Trophoblast cell (in vitro differentiated cells and primary cell): ENCODE measurements around the gene BAX.
A peak's percentile ranks its signal among the peaks of the same experiment; 100 is the strongest.

ENCODE experiments used
- DNase-seq, 2 donors: peaks; one replicate each; pipeline ENCODE4 v3.0.0-alpha.2; 2016
- H2AFZ ChIP-seq: 2 replicates; pipeline ENCODE4 v1.6.1; 2013; ENCODE audit warnings: low read length, moderate library complexity, mild to moderate bottlenecking; ENCODE audit not compliant: insufficient read depth, poor library complexity
- H2AK5ac ChIP-seq: 2 replicates; pipeline ENCODE4 v1.6.1; 2013; ENCODE audit warnings: mild to moderate bottlenecking, low read length
- H2BK120ac ChIP-seq: 2 replicates; pipeline ENCODE4 v1.6.1; 2013; ENCODE audit warnings: low read length, mild to moderate bottlenecking, moderate library complexity; ENCODE audit not compliant: insufficient read depth, poor library complexity
- H2BK12ac ChIP-seq: 2 replicates; pipeline ENCODE4 v1.6.1; 2013; ENCODE audit warnings: mild to moderate bottlenecking, low read length, moderate library complexity
- H2BK5ac ChIP-seq: 2 replicates; pipeline ENCODE4 v1.6.1; 2013; ENCODE audit warnings: low read length, low read depth, moderate library complexity, mild to moderate bottlenecking; ENCODE audit not compliant: poor library complexity
- H3K14ac ChIP-seq: 2 replicates; pipeline ENCODE4 v1.6.1; 2013; ENCODE audit warnings: mild to moderate bottlenecking, low read length
- H3K18ac ChIP-seq: 2 replicates; pipeline ENCODE4 v1.6.1; 2013; ENCODE audit warnings: mild to moderate bottlenecking, low read length
- H3K23ac ChIP-seq: 2 replicates; pipeline ENCODE4 v1.6.1; 2013; ENCODE audit warnings: low read length
- H3K27ac ChIP-seq: 2 replicates; pipeline ENCODE4 v1.5.1; 2013; ENCODE audit warnings: low read depth, mild to moderate bottlenecking, inconsistent platforms, low read length, moderate library complexity
- H3K27me3 ChIP-seq: 2 replicates; pipeline ENCODE4 v1.6.1; 2013; ENCODE audit warnings: inconsistent platforms, mild to moderate bottlenecking, low read length, moderate library complexity; ENCODE audit not compliant: insufficient read depth
- H3K36me3 ChIP-seq, 2 experiments: 1 replicate in 1 of 2; 2 replicates in 1 of 2; pipeline ENCODE4 v1.6.1; 2013; ENCODE audit warnings: low read length in 2 of 2, mild to moderate bottlenecking in 2 of 2, moderate library complexity in 1 of 2; ENCODE audit not compliant: insufficient read depth in 2 of 2, control insufficient read depth in 1 of 2
- H3K4ac ChIP-seq: 2 replicates; pipeline ENCODE4 v1.6.1; 2013; ENCODE audit warnings: low read depth, mild to moderate bottlenecking, low read length, moderate library complexity
- H3K4me1 ChIP-seq, 2 experiments: 1 replicate in 1 of 2; 2 replicates in 1 of 2; pipeline ENCODE4 v1.6.1; 2013; ENCODE audit warnings: low read length in 2 of 2, mild to moderate bottlenecking in 2 of 2, moderate library complexity in 1 of 2; ENCODE audit not compliant: insufficient read depth in 2 of 2, control insufficient read depth in 1 of 2
- H3K4me2 ChIP-seq: 2 replicates; pipeline ENCODE4 v1.6.1; 2013; ENCODE audit warnings: inconsistent platforms, mild to moderate bottlenecking, low read length, moderate library complexity
- H3K4me3 ChIP-seq: 2 replicates; pipeline ENCODE4 v1.5.1; 2013; ENCODE audit warnings: mild to moderate bottlenecking, low read depth, low read length, inconsistent platforms
- H3K79me1 ChIP-seq: one replicate; pipeline ENCODE4 v1.6.1; 2013; ENCODE audit warnings: low read length
- H3K79me2 ChIP-seq: 2 replicates; pipeline ENCODE4 v1.6.1; 2013; ENCODE audit warnings: low read length, mild to moderate bottlenecking; ENCODE audit not compliant: control insufficient read depth, insufficient read depth, poor library complexity
- H3K9ac ChIP-seq: 2 replicates; pipeline ENCODE4 v1.6.1; 2013; ENCODE audit warnings: mild to moderate bottlenecking, low read length
- H3K9me3 ChIP-seq: 2 replicates; pipeline ENCODE4 v1.6.1; 2013; ENCODE audit warnings: low read depth, mild to moderate bottlenecking, control low read depth, inconsistent platforms, low read length; ENCODE audit not compliant: insufficient read depth
- H4K12ac ChIP-seq: 2 replicates; pipeline ENCODE4 v1.6.1; 2013; ENCODE audit warnings: low read depth, mild to moderate bottlenecking, low read length, moderate library complexity
- H4K8ac ChIP-seq: 2 replicates; pipeline ENCODE4 v1.6.1; 2013; ENCODE audit warnings: low read depth, mild to moderate bottlenecking, low read length, moderate library complexity
- H4K91ac ChIP-seq: one replicate; pipeline ENCODE4 v1.6.1; 2013; ENCODE audit warnings: low read depth, mild to moderate bottlenecking, low read length, moderate library complexity
- WGBS: extraction: QIAGEN DNeasy Blood & Tissue Kit; methylation state at CpG from one replicate; pipeline ENCODE4 v1.1.7; 2013; ENCODE audit warnings: missing lambda C conversion rate; ENCODE audit not compliant: insufficient read length, insufficient coverage; ENCODE audit errors: extremely low coverage; 5-methylcytosine and 5-hydroxymethylcytosine counted together

The BAX gene

GRCh38 chr19:48933382-48933932, 21.2 kb upstream of the BAX start, which contains the start of gene DHDH:
Gene DHDH, plus strand, starts transcription at chr19:48933699. Its CDS starts 23 bp downstream, at chr19:48933722.
- Histone ChIP-seq H3K27ac (no peak within 1 kb of the TSS), H3K79me2 (no peaks in the 10 kb centered on the region), H2BK12ac (no peak within 1 kb of the TSS), H3K9me3 (no peaks in the 10 kb centered on the region), H2AK5ac (no peak within 1 kb of the TSS), H3K14ac (no peak within 1 kb of the TSS), H3K23ac (no peak within 1 kb of the TSS), H3K4ac (no peak within 1 kb of the TSS), H2BK120ac (no peak within 1 kb of the TSS), H3K36me3 (no peaks in the 10 kb centered on the region), H2BK5ac (no peak within 1 kb of the TSS), H4K12ac (no peak within 1 kb of the TSS), H3K4me2 (peak within 1 kb of the TSS; percentile 75), H3K18ac (no peak within 1 kb of the TSS), H3K4me1 (peaks cover 0 to 2% of the 10 kb centered on the region in 2 experiments), H2AFZ (peak within 1 kb of the TSS; percentile 58), H4K91ac (no peak within 1 kb of the TSS), H3K9ac (peak within 1 kb of the TSS; percentile 24), H3K4me3 (peak within 1 kb of the TSS; percentile 57), H3K79me1 (no peaks in the 10 kb centered on the region), H3K27me3 (no peaks in the 10 kb centered on the region), H4K8ac (no peak within 1 kb of the TSS)
- peak; percentile 96 to 98 for DNase-seq
- WGBS, result no CpG with 5 or more reads among the region's 43 CpGs

- no peak overlapping the region for H3K4me2 ChIP-seq
- no CpG with 5 or more reads among the region's 19 CpGs for WGBS
- H4K8ac ChIP-seq, result no peak overlapping the region
- H4K12ac ChIP-seq, result no peak overlapping the region
- no peak overlapping the region for H2BK120ac ChIP-seq
- no peak overlapping the region for H2BK5ac ChIP-seq
- H3K4me3 ChIP-seq, result no peak overlapping the region
- H3K79me2 ChIP-seq, result no peaks in the 10 kb centered on the region
- no peak overlapping the region for H3K4ac ChIP-seq
- H3K9ac ChIP-seq, result no peak overlapping the region
- no peaks in the 10 kb centered on the region for H3K79me1 ChIP-seq
- H3K18ac ChIP-seq, result no peak overlapping the region
- no peaks in the 10 kb centered on the region for H3K27me3 ChIP-seq
- H4K91ac ChIP-seq, result no peak overlapping the region
- no peak overlapping the region for H3K23ac ChIP-seq
- H2AFZ ChIP-seq, result no peak overlapping the region
- no peaks in the 10 kb centered on the region for H3K9me3 ChIP-seq
- no peak overlapping the region for H2BK12ac ChIP-seq
- H3K36me3 ChIP-seq, result no peaks in the 10 kb centered on the region
- H2AK5ac ChIP-seq, result no peak overlapping the region
- H3K27ac ChIP-seq, result no peak overlapping the region
- peaks cover 0 to 2% of the 10 kb centered on the region in 2 experiments for H3K4me1 ChIP-seq
- no peak for DNase-seq
- no peak overlapping the region for H3K14ac ChIP-seq
Measured at GRCh38 chr19:48934837-48935236, 19.8 kb upstream of the BAX start.

GRCh38 chr19:48935864-48936263, 18.8 kb upstream of the BAX start:
- H3K4me3 ChIP-seq, result no peak overlapping the region
- H3K79me2 ChIP-seq, result no peaks in the 10 kb centered on the region
- DNase-seq, result no peak
- H2AK5ac ChIP-seq, result no peak overlapping the region
- no peak overlapping the region for H3K4me2 ChIP-seq
- no peak overlapping the region for H4K12ac ChIP-seq
- no peak overlapping the region for H2BK5ac ChIP-seq
- no peak overlapping the region for H3K9ac ChIP-seq
- no peak overlapping the region for H2BK120ac ChIP-seq
- peaks cover 3% of the 10 kb centered on the region for H3K9me3 ChIP-seq
- H3K4ac ChIP-seq, result no peak overlapping the region
- no CpG with 5 or more reads among the region's 25 CpGs for WGBS
- no peak overlapping the region for H2AFZ ChIP-seq
- H3K36me3 ChIP-seq, result no peaks in the 10 kb centered on the region
- no peaks in the 10 kb centered on the region for H3K79me1 ChIP-seq
- H4K91ac ChIP-seq, result no peak overlapping the region
- H2BK12ac ChIP-seq, result no peak overlapping the region
- H4K8ac ChIP-seq, result no peak overlapping the region
- H3K27ac ChIP-seq, result no peak overlapping the region
- H3K4me1 ChIP-seq, result peaks cover 0 to 2% of the 10 kb centered on the region in 2 experiments
- H3K27me3 ChIP-seq, result no peaks in the 10 kb centered on the region
- H3K18ac ChIP-seq, result no peak overlapping the region
- no peak overlapping the region for H3K23ac ChIP-seq
- no peak overlapping the region for H3K14ac ChIP-seq

- Histone ChIP-seq H4K91ac (no peak overlapping the region), H2AK5ac (no peak overlapping the region), H3K4ac (no peak overlapping the region), H3K9ac (no peak overlapping the region), H3K18ac (no peak overlapping the region), H2BK5ac (no peak overlapping the region), H3K4me1 (peaks cover 0 to 2% of the 10 kb centered on the region in 2 experiments), H3K79me2 (no peaks in the 10 kb centered on the region), H3K14ac (no peak overlapping the region), H3K79me1 (no peaks in the 10 kb centered on the region), H2AFZ (no peak overlapping the region), H3K36me3 (no peaks in the 10 kb centered on the region), H2BK120ac (no peak overlapping the region), H2BK12ac (no peak overlapping the region), H4K12ac (no peak overlapping the region), H3K23ac (no peak overlapping the region), H3K4me3 (no peak overlapping the region), H3K9me3 (peaks cover 3% of the 10 kb centered on the region), H3K4me2 (no peak overlapping the region), H3K27me3 (no peaks in the 10 kb centered on the region), H3K27ac (no peak overlapping the region), H4K8ac (no peak overlapping the region)
- WGBS, result no CpG with 5 or more reads among the region's 7 CpGs
- DNase-seq, result no peak
Measured at GRCh38 chr19:48938256-48938655, 16.4 kb upstream of the BAX start.
